SU-DHL-6 (cell line): ENCODE measurements around the gene AKAP6.

Source experiments
- H2AFZ ChIP-seq: fragments of 200-600 bp; sonication (generic); 2 replicates; pipeline ENCODE4 v1.6.1; 2014; ENCODE audit warnings: low read depth, mild to moderate bottlenecking, moderate library complexity, mixed read lengths, antibody characterized with exemption, low read length; ENCODE audit not compliant: severe bottlenecking
- H3F3A ChIP-seq: fragments of 200-600 bp; shearing (Covaris generic); 2 replicates; pipeline ENCODE4 v1.6.0; 2016; ENCODE audit warnings: antibody characterized with exemption, mild to moderate bottlenecking; ENCODE audit not compliant: insufficient read depth
- H3K27ac ChIP-seq: fragments of 200-600 bp; sonication (generic); 2 replicates; pipeline ENCODE4 v1.5.1; 2016; ENCODE audit warnings: low read depth, mild to moderate bottlenecking, low read length, moderate library complexity, mixed read lengths
- H3K27me3 ChIP-seq: fragments of 200-600 bp; sonication (generic), shearing (Covaris generic); 2 replicates; pipeline ENCODE4 v1.6.0; 2014; ENCODE audit warnings: mild to moderate bottlenecking, low read length
- H3K36me3 ChIP-seq: fragments of 200-600 bp; sonication (generic); 2 replicates; pipeline ENCODE4 v1.6.1; 2014; ENCODE audit warnings: mild to moderate bottlenecking, low read length, mixed read lengths
- H3K4me2 ChIP-seq: fragments of 300-600, 200-600 bp; shearing (Covaris generic), sonication (generic); 2 replicates; pipeline ENCODE4 v1.6.0; 2014; ENCODE audit warnings: low read length, low read depth, mild to moderate bottlenecking; ENCODE audit not compliant: poor library complexity, severe bottlenecking
- H3K4me3 ChIP-seq: fragments of 200-600 bp; sonication (generic); 2 replicates; pipeline ENCODE4 v1.5.1; 2014; ENCODE audit warnings: antibody characterized with exemption, low read length, mild to moderate bottlenecking, mixed read lengths; ENCODE audit not compliant: insufficient read depth, poor library complexity, severe bottlenecking
- H3K79me2 ChIP-seq: fragments of 200-600 bp; sonication (generic); 2 replicates; pipeline ENCODE4 v1.6.1; 2014; ENCODE audit warnings: mild to moderate bottlenecking, low read length, moderate library complexity; ENCODE audit not compliant: insufficient read depth
- H3K9ac ChIP-seq: fragments of 200-600 bp; sonication (generic); 2 replicates; pipeline ENCODE4 v1.7.0; 2014; ENCODE audit warnings: mild to moderate bottlenecking, low read length
- H3K9me2 ChIP-seq: fragments of 200-600 bp; sonication (generic); replicated peaks from 2 replicates; pipeline ENCODE4 v1.6.1; 2014; ENCODE audit warnings: low read length; ENCODE audit not compliant: insufficient read depth
- H3K9me3 ChIP-seq: fragments of 200-600 bp; sonication (generic); 2 replicates; pipeline ENCODE4 v1.6.1; 2014; ENCODE audit warnings: low read length, mixed read lengths; ENCODE audit not compliant: insufficient read depth
- H4K20me1 ChIP-seq: fragments of 200-600 bp; sonication (generic); 2 replicates; pipeline ENCODE4 v1.6.1; 2014; ENCODE audit warnings: low read depth, mild to moderate bottlenecking, antibody characterized with exemption, low read length, moderate library complexity, mixed read lengths
- CTCF ChIP-seq: fragments of 200-600 bp; sonication (generic); IDR thresholded peaks from one replicate; pipeline ENCODE4 v1.5.1; 2017; ENCODE audit warnings: antibody characterized with exemption, mild to moderate bottlenecking, low read length, moderate library complexity; ENCODE audit not compliant: insufficient read depth, poor library complexity, severe bottlenecking
- EZH2phosphoT487 ChIP-seq: fragments of 200-600 bp; sonication (generic), shearing (Covaris generic); conservative IDR thresholded peaks from 2 replicates; pipeline ENCODE4 v1.6.1; 2018; ENCODE audit warnings: mild to moderate bottlenecking, antibody characterized with exemption, low read length, moderate library complexity, mixed read lengths

The AKAP6 gene

GRCh38 chr14:32596390-32596789, 267.3 kb downstream of the AKAP6 start:
- Histone ChIP-seq H3K79me2 (no peaks in the 10 kb centered on the region), H2AFZ (no peak overlapping the region), H3K27ac (no peak overlapping the region), H3K4me2 (no peak overlapping the region), H3K9ac (no peak overlapping the region), H3F3A (no peaks in the 10 kb centered on the region), H3K9me2 (no peaks in the 10 kb centered on the region), H4K20me1 (no peaks in the 10 kb centered on the region), H3K36me3 (no peaks in the 10 kb centered on the region), H3K27me3 (no peaks in the 10 kb centered on the region), H3K9me3 (no peaks in the 10 kb centered on the region), H3K4me3 (no peak overlapping the region)
- TF ChIP-seq CTCF: no peak
- TF ChIP-seq EZH2phosphoT487: no peak

GRCh38 chr14:32597771-32598170, 268.7 kb downstream of the AKAP6 start:
- Histone ChIP-seq H3K4me2 (no peak overlapping the region), H3K9me3 (no peaks in the 10 kb centered on the region), H3K27ac (no peak overlapping the region), H3K9me2 (no peaks in the 10 kb centered on the region), H3K79me2 (no peaks in the 10 kb centered on the region), H3K9ac (no peak overlapping the region), H3K4me3 (no peak overlapping the region), H3F3A (no peaks in the 10 kb centered on the region), H4K20me1 (no peaks in the 10 kb centered on the region), H3K36me3 (no peaks in the 10 kb centered on the region), H3K27me3 (no peaks in the 10 kb centered on the region), H2AFZ (no peak overlapping the region)
- TF ChIP-seq EZH2phosphoT487 (no peak), CTCF (no peak)

- H3K9ac ChIP-seq: no peak overlapping the region
- no peaks in the 10 kb centered on the region for H4K20me1 ChIP-seq
- H3K36me3 ChIP-seq: no peaks in the 10 kb centered on the region
- H3K9me2 ChIP-seq: no peaks in the 10 kb centered on the region
- no peaks in the 10 kb centered on the region for H3K27me3 ChIP-seq
- H3F3A ChIP-seq: no peaks in the 10 kb centered on the region
- TF ChIP-seq CTCF (no peak), EZH2phosphoT487 (no peak)
- no peak overlapping the region for H3K4me3 ChIP-seq
- no peaks in the 10 kb centered on the region for H3K9me3 ChIP-seq
- H3K4me2 ChIP-seq: no peak overlapping the region
- no peak overlapping the region for H2AFZ ChIP-seq
- no peak overlapping the region for H3K27ac ChIP-seq
- no peaks in the 10 kb centered on the region for H3K79me2 ChIP-seq
Observed at GRCh38 chr14:32601069-32601468, 272.0 kb downstream of the AKAP6 start.

- Histone ChIP-seq H3K9ac (no peak overlapping the region), H3K79me2 (no peaks in the 10 kb centered on the region), H3K27me3 (no peaks in the 10 kb centered on the region), H3K4me2 (no peak overlapping the region), H3K9me2 (no peaks in the 10 kb centered on the region), H3K27ac (no peak overlapping the region), H3K4me3 (no peak overlapping the region), H3F3A (no peaks in the 10 kb centered on the region), H2AFZ (no peak overlapping the region), H3K9me3 (no peaks in the 10 kb centered on the region), H4K20me1 (no peaks in the 10 kb centered on the region), H3K36me3 (no peaks in the 10 kb centered on the region)
- no peak for TF ChIP-seq EZH2phosphoT487
- no peak for TF ChIP-seq CTCF
Observed at GRCh38 chr14:32601906-32602305, 272.8 kb downstream of the AKAP6 start.
